Stimulated activated CD8-positive, alpha-beta memory T cell treated with anti-CD3 and anti-CD28 coated beads, Interleukin-4, amount 100 ng/mL, for 24 hours (primary cell): ENCODE data around the gene CLEC1A.

Experiments
- DNase-seq: peaks from one replicate; pipeline ENCODE4 v3.0.0-alpha.2; 2020; ENCODE audit warnings: low read depth

Gene CLEC1A

DNA sequence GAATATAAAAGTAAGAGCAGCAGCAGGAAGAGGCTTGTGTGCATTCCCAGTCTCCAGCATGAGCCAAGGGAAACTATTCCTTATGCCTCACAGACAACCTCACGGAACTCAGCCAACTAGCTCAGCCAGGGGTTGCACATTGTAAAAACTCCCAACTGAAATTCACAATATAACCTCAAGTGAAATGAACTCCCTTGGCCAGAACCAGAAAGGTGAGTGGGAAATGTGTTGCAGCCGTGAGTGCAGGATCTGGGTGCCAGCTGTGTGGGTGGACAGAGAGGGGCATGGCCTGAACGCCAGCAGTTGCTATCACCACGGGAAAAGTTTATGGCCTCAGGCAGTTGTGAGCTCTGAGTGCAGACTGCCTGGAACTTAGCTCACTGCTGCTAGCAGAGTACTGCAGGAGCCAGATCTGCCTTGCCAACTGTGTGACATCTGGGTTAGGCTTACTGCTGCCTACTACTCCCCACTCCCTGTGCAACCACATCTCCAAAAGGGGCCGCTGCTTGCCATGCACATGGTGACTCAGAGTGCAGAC lies 2.3 kb upstream of the CLEC1A start:
- DNase-seq: no peak

DNA sequence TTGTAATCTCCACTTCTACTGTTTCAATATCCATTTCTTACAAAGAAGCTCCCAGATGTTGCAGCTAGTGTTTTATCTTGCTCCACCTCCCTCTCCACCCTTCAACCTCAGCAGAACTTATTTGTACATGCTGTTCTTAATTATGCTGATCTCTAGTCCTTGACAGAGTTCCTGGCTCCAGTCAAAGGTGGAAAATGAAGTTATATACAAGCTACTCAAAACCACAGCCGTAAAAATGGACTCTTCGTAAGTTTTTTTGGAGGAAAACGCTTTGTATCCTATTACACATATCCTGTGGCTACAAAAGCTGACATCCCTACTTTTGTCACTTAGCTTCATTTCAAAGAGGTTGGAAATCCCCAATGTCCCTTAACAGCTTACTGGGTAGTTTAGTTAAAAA lies 1.3 kb downstream of the CLEC1A start:
- no peak for DNase-seq

DNA sequence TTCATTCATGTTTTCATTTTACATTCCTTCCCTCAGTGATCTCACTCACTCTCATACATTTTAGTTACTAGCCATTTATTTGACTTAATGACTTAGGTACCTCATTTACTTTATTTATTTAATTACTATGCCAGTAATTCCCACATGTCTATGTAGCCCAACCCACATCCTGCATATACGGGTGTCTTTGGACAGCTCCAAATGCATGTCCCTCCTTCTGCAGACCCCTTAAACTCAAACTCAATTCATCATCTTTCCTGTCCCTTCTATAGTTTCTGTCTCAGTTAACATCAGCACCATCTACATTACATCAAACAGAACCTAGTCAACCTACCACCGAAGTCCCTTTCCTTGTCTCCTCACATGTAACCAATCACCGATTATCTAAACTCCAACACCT lies 2.8 kb downstream of the CLEC1A start:
- no peak for DNase-seq

DNA sequence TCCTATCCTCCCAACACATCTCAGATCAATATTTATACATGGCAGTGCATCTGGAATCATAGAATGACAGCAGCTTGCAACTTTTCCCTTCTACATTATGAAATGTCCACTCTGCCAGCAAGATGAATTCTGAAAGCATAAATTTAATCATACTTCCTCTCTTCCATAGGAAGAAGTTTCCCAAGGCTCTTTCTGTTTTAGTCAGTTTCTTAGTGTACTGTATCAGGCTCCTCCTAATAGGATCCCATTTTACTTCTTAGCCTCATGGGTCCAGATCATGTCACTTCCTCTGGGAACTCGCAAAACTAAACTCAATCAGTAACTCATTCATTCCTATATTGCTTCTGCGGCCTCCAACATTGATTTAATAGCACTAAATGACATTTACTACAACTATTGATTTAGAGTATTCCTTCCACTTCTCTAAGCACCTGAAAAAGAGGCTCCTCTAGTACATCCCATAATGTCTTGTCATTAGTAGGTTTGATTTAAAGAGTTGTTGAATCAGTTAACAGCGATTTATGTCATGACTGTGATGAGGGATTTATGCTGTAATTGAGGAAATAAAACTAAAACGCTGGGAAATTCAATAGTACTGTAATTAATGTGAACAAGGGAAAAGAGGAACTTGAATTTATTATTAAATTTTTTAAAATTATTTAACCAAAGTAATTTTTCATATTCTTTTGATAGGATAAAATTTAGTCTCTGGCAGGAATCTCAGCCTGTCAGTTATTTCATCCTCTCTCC lies 4.0 kb downstream of the CLEC1A start:
- no peak for DNase-seq

DNA sequence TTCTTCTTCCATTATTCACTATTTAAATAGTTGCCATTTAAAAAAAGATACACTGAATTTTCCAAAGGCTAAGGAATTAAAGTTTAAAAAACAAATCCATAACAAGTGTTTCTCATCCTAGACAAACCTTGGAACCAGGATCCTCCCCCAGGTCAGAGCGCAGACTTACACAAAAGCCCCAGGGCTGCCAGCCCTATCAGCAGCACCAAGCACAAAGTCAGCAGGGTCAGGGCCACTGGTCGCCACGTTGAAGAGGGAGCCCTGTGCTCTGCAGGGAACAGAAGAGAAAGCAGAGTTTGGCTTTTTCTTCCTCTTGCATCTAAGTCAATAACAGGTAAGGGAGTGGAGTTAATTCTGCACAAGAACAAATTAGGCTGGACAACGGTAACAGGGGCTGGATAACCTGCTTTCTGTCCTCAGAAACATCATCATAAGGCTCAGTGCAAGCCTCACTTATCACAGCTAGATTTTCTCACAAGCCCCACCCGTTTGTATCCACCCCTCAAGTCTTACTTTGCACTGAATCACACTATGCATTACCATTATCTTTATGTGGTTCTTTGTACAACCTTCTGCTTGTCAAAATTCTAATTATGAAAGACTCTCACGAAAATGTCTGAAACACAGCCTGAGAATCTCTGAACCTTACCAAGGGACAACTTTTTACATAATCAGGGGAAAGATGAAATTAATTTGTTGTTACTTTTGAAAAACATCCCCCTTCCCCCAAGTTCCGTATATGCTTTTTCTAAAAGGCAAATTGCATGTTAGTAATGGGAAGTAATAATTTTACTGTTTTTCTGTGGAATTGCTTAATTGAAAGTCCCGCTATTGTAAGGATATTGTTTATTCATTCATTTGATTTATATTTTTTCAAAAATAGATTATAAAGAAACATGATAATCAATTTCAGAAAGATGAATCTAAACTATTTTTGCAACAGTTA lies 9.6 kb downstream of the CLEC1A start:
- DNase-seq: no peak

DNA sequence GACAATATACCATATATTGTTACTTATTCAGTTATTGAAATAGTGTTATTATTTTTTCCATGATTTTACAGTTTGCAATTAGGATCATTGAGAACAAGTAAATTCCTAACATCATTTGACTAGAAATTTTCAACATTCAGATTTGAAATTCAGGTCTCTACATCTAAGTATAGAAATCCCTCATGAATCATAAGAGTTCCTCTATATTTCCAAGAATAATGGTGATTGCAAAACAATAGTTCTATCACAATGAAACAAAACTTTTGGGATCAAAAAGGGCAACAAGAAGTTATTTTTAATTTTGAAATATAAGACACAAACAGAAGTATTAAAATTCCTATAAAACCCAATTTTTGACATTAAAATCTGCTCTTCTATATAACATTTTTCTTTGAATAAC lies 10.8 kb downstream of the CLEC1A start:
- DNase-seq: no peak

DNA sequence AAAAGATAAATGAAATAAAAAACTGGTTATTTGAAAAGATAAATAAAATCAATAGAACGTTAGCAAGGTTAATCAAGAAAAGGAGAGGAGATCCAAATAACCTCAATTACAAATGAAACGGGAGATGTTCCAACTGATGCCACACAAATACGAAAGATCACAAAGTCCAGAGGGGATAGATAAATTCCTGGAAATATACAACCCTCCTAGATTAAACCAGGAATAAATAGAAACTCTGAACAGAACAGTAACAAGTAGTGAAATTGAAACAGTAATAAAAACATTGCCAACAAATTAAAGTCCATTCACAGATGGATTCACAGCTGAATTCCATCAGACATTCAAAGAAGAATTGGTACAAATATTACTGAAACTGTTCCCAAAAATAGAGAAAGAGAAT lies 12.4 kb downstream of the CLEC1A start:
- no peak for DNase-seq

DNA sequence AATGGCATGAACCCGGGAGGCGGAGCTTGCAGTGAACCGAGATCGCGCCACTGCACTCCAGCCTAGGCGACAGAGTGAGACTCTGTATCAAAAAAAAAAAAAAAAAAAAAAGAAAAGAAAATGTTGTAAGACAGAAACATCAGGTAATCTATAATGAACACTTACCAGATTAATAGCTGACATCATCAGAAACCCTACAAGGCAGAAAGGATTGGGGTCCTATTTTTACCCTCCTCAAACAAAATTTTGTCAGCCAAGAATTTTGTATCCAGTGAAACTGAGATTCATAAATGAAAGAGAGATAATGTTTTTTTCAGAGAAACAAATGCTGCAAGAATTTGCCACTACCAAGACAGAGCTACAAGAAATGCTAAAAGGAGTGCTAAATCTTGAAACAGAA lies 14.1 kb downstream of the CLEC1A start:
- no peak for DNase-seq

DNA sequence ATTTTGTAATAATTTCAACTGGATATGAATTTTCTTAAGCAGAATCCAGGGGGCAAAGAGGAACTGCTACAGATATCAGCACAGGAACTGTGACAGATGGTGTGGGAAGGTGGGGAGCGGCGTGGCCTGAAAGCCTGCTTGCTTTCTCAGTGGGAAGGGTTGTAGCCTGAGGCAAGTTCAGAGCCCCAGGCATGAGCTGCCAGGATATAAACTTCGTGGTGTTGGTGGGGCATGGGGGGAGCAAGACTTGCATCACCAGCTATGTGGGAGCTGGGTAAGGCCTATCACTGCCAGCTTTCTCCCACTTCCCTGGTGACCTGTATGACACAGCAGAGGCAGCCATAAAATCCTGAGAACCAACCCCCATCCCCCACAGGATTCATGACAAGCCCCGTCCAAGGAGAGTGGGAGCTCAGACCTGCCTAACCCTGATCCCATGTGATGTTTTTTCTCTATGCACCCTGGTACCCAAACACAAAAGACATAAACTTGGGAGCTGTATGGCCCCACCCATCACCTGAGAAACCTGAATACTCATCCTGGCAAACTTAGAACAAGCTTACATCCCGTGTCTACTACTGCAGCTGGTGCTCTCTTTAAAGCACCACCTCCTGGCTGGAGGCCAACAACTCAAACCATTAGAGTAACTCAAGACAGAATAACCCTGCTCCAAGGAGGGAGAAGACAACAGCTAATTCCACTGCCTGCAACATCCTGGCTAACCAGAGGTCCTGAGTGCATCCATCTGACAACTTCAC lies 16.5 kb downstream of the CLEC1A start:
- DNase-seq: no peak

DNA sequence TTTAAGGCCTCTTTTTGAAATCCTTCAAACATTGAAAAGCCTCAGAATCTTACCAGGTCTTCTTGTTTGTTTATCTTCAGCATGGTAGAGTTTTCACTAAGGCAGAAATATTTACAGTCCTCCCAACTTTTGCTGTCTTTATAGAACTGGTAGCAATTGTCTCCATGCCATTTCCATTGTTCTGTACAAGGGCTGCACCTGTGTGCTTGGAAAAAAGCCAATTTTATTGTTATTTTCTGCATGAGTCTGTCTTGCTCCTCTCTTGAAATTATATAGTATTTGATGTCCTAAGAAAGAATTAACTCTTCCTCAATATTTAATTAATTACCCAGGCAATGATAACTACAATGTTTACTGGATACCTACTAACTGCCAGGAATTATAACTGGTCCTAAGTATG lies 23.3 kb downstream of the CLEC1A start:
- no peak for DNase-seq

DNA sequence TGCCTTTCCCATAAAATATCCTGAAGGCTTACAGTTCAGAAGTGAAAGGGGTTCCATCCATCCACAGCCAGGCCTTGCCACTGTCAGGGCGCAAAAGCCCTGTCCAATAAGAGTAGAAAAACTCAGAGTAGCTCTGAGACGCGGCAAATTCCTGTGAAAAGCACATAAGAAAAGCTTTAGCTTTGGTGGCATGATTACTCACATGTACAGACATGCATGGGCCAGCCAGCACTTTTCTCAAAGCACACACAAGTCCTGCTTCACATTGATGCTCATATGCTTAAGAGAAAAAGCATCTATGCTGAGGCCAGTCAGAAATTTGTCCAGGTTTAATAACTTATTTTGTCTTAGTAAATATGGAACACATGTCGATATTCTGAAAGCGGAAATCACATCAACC lies 25.5 kb downstream of the CLEC1A start:
- no peak for DNase-seq

DNA sequence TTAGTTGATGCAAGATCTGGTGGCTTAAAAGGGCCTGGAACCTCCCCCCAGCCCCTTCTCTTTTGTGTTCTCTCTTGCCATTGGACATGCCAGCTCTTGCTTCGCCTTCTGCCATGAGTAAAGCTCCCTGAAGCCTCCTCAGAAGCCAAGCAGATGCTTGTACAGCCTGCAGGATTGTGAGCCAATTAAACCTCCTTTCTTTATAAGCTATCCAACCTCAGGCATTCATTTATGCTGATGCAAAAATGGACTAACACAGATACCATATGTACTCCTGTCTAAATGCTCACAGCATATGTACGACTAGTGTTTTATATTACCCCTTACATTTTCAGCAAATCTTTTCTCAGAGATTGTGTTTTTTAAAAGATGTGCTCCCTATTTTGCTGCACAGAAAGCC lies 26.7 kb downstream of the CLEC1A start:
- no peak for DNase-seq

DNA sequence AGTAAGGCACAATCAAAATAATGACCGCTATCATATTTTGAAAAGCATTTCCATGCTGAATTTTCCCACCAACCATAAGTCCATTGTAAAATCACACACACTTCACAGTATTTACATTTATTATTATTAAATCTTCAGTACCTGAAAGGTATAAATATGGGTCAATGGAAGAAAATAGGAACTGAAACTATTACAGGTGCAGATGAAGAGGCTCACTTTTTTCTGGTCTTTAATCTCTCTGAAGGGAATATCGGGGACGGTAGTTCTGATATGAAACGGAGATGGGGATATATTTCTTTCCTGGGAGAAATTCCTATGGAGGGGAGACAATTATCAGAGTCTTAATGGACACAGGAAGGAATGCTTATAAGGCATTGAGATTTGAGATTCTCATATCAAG lies 28.4 kb downstream of the CLEC1A start:
- no peak for DNase-seq

DNA sequence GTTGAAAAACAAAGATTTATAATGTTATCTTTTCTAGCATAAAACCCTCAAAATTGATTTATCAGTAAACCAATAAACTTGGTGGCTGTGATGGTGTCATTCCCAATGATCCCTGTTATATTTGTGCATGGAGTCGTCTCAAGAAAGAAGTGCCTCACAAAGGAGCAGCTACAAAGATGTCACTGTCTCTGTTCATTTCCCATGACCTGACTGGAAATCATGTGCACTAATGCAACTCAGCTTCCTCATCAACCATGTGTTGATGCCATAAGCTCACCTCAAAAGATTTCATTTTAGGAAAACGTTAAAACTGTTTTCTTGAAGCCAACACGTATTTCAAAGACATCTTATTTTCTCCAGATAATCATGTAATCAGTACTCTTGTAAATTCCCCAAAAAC lies 28.8 kb downstream of the CLEC1A start:
- no peak for DNase-seq

DNA sequence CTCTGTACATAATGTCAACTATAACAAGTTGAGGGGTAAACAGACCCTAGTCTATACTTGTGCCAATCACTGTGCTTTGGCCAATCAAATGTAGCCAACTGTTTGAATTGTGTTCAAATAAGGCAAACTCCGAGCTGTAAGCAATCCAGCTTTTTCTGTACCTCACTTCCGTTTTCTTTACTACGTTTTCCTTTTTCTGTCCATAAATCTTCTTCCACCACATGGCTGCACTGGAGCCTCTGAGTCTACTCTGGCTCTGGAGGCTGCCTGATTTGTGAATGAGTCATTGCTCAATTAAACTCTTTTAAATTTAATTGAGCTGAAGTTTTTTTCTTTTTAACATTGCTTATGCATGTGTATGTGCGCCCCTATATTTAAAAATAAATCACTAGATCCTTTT lies 29.7 kb downstream of the CLEC1A start:
- DNase-seq: no peak

DNA sequence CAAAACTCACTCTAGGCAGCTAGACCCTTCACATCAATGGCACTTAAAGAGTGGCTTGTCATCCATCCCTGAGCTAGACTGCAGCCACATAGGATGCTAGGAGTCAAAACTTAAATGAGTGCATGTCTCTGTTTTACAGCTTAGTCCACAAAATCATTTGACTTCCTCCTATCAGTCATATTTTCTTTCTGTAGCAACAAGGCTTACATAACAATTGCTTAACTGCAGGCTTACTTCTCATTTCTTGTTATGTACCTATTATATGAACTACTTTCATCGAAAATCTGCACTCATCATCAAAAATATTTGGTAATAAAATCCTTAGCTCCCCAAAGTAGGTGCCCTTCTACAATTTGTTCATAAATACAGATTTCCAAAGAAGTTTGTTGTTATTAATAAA lies 30.1 kb downstream of the CLEC1A start:
- no peak for DNase-seq

DNA sequence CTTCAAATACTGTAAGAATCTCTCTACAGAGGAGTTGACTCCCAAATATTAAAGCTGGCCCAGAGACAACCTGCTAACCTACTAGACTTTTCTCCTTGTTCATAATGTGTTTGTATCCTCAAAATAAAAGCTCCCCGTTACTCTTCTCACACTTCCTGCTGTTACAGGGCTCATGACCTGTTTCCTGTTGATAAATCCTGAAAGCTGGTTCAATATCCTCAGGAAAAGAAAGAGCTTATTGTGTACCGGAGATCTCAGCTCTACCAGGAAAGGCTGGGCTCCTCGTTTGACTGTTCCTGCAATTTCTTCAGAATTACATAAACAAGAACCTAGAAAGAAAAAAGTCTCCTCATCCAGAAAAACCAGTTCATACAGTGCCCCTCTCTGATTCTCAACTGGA lies 30.8 kb downstream of the CLEC1A start:
- DNase-seq: no peak

DNA sequence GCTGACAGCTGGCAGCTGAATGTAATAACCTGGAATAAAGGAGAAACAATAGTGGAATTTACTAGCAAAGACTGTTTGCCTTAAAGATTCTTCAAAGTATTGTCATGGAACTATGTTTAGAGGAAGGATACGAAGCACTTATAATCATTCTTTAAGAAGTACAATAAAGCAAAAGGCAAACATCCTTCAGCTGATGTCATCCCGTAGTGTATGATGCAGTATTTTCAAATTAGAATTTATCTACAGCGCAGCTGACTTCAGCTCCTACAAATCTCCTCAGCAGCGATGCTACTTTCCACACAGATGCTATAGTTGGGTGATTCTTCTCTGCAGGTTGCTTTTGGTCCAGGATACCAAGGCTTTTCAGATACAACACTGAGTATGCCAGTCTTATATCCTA lies 31.5 kb downstream of the CLEC1A start:
- DNase-seq: no peak

DNA sequence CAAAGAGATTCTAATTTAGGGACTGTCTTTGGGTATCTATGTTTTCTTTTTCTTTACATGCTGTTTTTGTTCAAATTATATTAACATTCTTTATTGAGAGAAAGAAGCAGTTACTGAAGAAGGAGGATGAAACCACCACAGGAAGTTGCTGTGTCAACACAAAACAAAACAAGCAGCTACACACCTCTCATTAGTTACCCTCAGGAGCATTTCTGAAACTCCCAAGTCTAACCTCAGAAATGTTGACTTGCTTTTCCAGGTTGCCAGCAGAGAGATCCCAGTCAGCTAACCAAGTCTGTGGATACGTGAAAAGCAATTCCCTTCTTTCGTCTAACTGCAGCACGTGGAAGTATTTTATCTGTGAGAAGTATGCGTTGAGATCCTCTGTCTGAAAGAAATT lies 33.5 kb downstream of the CLEC1A start:
- no peak for DNase-seq

DNA sequence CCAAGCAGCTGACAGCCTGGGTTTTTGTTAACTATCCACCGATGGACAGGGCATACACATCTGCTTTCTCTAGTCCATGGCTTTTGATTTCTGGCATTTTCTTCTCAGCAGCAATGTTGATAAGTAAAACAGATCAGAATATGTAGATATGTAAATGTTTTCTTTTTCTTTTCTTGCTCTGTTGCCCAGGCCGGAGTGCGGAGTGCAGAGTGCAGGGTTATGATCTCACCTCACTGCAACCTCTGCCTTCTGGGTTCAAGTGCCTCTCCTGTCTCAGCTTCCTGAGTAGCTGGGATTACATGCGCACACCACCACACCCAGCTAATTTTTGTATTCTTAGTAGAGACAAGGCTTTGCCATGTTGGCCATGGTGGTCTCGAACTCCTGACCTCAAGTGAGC lies 40.4 kb downstream of the CLEC1A start:
- no peak for DNase-seq

DNA sequence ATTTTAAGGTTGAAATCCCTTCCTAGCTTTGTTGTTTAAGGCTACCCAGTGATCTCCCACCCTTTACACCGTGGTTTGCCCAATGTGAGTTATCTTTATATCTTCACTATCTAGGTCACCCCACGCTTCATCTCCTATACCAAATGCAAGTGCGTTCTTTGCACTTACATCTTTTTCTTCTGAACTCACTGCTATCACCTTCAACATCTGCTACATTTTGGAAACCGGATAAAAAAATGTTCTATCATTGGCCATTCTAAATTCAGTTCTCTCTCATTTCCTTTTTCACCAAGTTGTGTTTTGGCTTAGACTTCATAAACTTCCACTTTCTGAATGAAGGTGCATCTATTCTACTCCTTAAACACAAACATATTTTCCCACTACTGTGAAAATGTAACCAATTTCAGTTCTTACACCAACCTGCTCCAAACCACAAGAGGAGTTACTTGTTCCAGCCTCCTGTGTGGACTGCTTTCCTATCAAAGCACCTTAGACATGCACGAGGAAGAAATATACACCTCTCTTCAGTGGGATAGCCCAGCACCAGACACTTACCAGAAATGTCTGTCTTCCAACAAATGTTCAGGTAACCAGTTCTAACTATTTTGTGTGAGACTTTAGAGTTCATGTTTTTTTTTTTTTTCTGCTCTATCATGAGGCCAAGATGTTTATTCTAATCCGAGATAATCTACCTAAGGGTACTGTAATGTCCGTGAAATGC lies 46.4 kb downstream of the CLEC1A start:
- no peak for DNase-seq

DNA sequence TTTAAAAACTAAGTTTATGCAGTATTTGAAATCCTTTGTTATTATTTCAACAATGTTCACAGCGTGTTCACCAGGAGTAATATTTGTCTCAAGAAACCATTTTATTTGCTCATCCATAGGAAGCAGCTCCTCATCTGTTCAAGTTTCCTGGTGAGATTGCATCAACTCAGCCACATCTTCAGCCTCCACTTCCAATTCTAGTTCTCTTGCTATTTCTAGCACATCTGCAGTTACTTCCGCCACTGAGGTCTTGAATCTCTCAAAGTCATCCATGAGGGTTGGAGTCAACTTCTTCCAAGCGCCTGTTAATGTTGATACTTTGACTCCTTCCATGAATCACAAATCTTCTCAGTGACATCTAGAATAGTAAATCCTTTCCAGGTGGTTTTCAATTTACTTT lies 50.3 kb downstream of the CLEC1A start:
- no peak for DNase-seq
